B cell (primary cell): Measurements from ENCODE around the gene RHOA. TPM values are rescaled to one million over a fixed set of nuclear protein-coding genes. Genes with fewer than 3 reads are reported as not detected.
A peak's percentile ranks its signal among the peaks of the same experiment; 100 is the strongest.

Experiments used
- ATAC-seq: fragments of 200-7000 bp; cut with Tn5 transposase; one replicate; pipeline ENCODE4 v1.10.0; 2021; ENCODE audit warnings: low read depth, mild to moderate bottlenecking, moderate number of reproducible peaks, moderate library complexity
- CTCF ChIA-PET: fragments of 350-600 bp; sonication (Branson Sonifier 250); formaldehyde crosslinking; loops from one replicate; lab custom pipeline; 2021; ENCODE audit warnings: antibody characterized with exemption, inconsistent platforms; lab: Charles Lee
- POLR2A ChIA-PET: fragments of 350-600 bp; sonication (Branson Sonifier 250); formaldehyde crosslinking; loops from one replicate; lab custom pipeline; 2021; ENCODE audit warnings: antibody characterized with exemption; lab: Charles Lee
- DNase-seq: peaks from one replicate; pipeline ENCODE4 v3.0.0; 2013
- H2AFZ ChIP-seq: 2 replicates; pipeline ENCODE4 v1.6.1; 2012; ENCODE audit warnings: mild to moderate bottlenecking, low read depth, low read length; ENCODE audit not compliant: insufficient read depth, poor library complexity, severe bottlenecking
- H3K27ac ChIP-seq, 2 donors: 1 replicate in 1 of 2; 2 replicates in 1 of 2; pipeline ENCODE4 v1.5.1; 2012 to 2013; ENCODE audit warnings: low read length in 2 of 2, mild to moderate bottlenecking in 2 of 2, moderate library complexity in 1 of 2
- H3K27me3 ChIP-seq, 4 experiments: fragments of 200-600 bp in 1 of 4; sonication (generic) in 1 of 4; replicated peaks in 1 of 4; 1 replicate in 2 of 4; 2 replicates in 2 of 4; pipeline versions ENCODE4 v1.6.1 to v1.7.0; 2013 to 2016; ENCODE audit warnings: low read length in 3 of 4, mild to moderate bottlenecking in 2 of 4, mixed read lengths in 1 of 4, moderate library complexity in 1 of 4; ENCODE audit not compliant: insufficient read depth in 4 of 4, control insufficient read depth in 3 of 4; ENCODE audit errors: control extremely low read depth in 1 of 4
- H3K36me3 ChIP-seq, 2 experiments: replicated peaks in 1 of 2; 1 replicate in 1 of 2; 2 replicates in 1 of 2; pipeline versions ENCODE4 v1.6.1 to v1.7.1; 2013; ENCODE audit warnings: low read length in 1 of 2; ENCODE audit not compliant: insufficient read depth in 2 of 2, control insufficient read depth in 1 of 2; ENCODE audit errors: control extremely low read depth in 1 of 2, extremely low read depth in 1 of 2
- H3K4me1 ChIP-seq, 2 donors: fragments of 200-600 bp in 1 of 2; sonication (generic) in 1 of 2; 1 replicate in 1 of 2; 2 replicates in 1 of 2; pipeline versions ENCODE4 v1.5.1 to v1.6.1; 2013 to 2017; ENCODE audit warnings: low read length in 2 of 2; ENCODE audit not compliant: control insufficient read depth in 2 of 2, insufficient read depth in 2 of 2
- H3K4me2 ChIP-seq: replicated peaks from 2 replicates; pipeline ENCODE3; 2012; ENCODE audit warnings: mild to moderate bottlenecking, low read depth, low read length; ENCODE audit not compliant: poor library complexity, severe bottlenecking
- H3K4me3 ChIP-seq, 5 experiments: fragments of 200-600 bp in 1 of 5; sonication (generic) in 1 of 5; 1 replicate in 3 of 5; 2 replicates in 2 of 5; pipeline versions ENCODE4 v1.5.1 to v1.7.0; 2011 to 2016; ENCODE audit warnings: low read length in 4 of 5, mild to moderate bottlenecking in 4 of 5, low read depth in 2 of 5, control low read depth in 1 of 5, moderate library complexity in 1 of 5; ENCODE audit not compliant: insufficient read depth in 1 of 5; ENCODE audit errors: control extremely low read depth in 1 of 5, extremely low read depth in 1 of 5
- H3K79me2 ChIP-seq: fragments of 200-600 bp; sonication (generic); one replicate; pipeline ENCODE4 v1.6.0; 2016; ENCODE audit warnings: low read length; ENCODE audit not compliant: control insufficient read depth, insufficient read depth
- H3K9ac ChIP-seq: fragments of 200-600 bp; sonication (generic); 2 replicates; pipeline ENCODE4 v1.6.1; 2017; ENCODE audit warnings: mild to moderate bottlenecking, low read length, moderate library complexity
- H3K9me3 ChIP-seq, 3 donors: one replicate each; pipeline versions ENCODE4 v1.6.1 to v1.7.1; 2013; ENCODE audit warnings: low read length in 2 of 3; ENCODE audit not compliant: control insufficient read depth in 2 of 3, insufficient read depth in 1 of 3; ENCODE audit errors: control extremely low read depth in 1 of 3
- H4K20me1 ChIP-seq: 2 replicates; pipeline ENCODE4 v1.6.0; 2012; ENCODE audit warnings: mild to moderate bottlenecking, low read length; ENCODE audit not compliant: insufficient read depth, control insufficient read depth, poor library complexity, severe bottlenecking
- H3K27ac Mint-ChIP-seq: one replicate; pipeline ENCODE4 v1.8.0; 2021; ENCODE audit warnings: mixed read lengths
- H3K27me3 Mint-ChIP-seq: one replicate; pipeline ENCODE4 v1.8.0; 2021; ENCODE audit warnings: mixed read lengths
- H3K4me1 Mint-ChIP-seq: one replicate; pipeline ENCODE4 v1.8.0; 2021; ENCODE audit warnings: mixed read lengths
- H3K4me3 Mint-ChIP-seq: one replicate; pipeline ENCODE4 v1.8.0; 2021; ENCODE audit warnings: mixed read lengths
- H3K9me3 Mint-ChIP-seq: one replicate; pipeline ENCODE4 v1.8.0; 2022; ENCODE audit warnings: mixed read lengths; ENCODE audit not compliant: insufficient read depth
- EZH2 ChIP-seq: IDR thresholded peaks from 2 replicates; pipeline ENCODE4 v1.6.1; 2012; ENCODE audit warnings: borderline replicate concordance, low read depth, mild to moderate bottlenecking, moderate library complexity, low read length; ENCODE audit not compliant: insufficient read depth, poor library complexity, severe bottlenecking
- WGBS: methylation state at CpG from one replicate; pipeline ENCODE4 v1.1.5; 2013; ENCODE audit warnings: missing lambda C conversion rate; ENCODE audit not compliant: insufficient coverage; 5-methylcytosine and 5-hydroxymethylcytosine counted together
- intact Hi-C: fragments of 100-400 bp; cut with micrococcal nuclease; formaldehyde crosslinking; loops from one replicate; pipeline ENCODE4 v1.10.0; 2022
- polyA minus RNA-seq: library from RNA; depleted of rRNA, polyadenylated mRNA; stranded (reverse); fragments of >200 nt; gene quantifications from 2 replicates; pipeline ENCODE4 v1.2.3, GENCODE V29; 2012
- polyA plus RNA-seq: library from polyadenylated mRNA; depleted of rRNA; stranded (reverse); fragments of >200 nt; gene quantifications from 2 replicates; pipeline ENCODE4 v1.2.3, GENCODE V29; 2012
- total RNA-seq, 2 donors: library from RNA; stranded (reverse); fragments of 120-200 nt in 1 of 2; gene quantifications; 1 replicate in 1 of 2; 2 replicates in 1 of 2; pipeline versions ENCODE4 v1.2.3 to v1.2.4, GENCODE V29; 2013 to 2022
- TF ChIP-seq, protein P1 (sequence below): fragments of 200-600 bp; IDR thresholded peaks from one replicate; pipeline ENCODE4 v1.8.0; 2022; ENCODE audit warnings: antibody characterized with exemption, mild to moderate bottlenecking

The RHOA gene
- total RNA-seq (298 and 306 TPM in 2 replicates), polyA plus RNA-seq (244 and 485 TPM in 2 replicates), polyA minus RNA-seq (213 and 299 TPM in 2 replicates)
- 211 TPM for total RNA-seq (2013)

DNA sequence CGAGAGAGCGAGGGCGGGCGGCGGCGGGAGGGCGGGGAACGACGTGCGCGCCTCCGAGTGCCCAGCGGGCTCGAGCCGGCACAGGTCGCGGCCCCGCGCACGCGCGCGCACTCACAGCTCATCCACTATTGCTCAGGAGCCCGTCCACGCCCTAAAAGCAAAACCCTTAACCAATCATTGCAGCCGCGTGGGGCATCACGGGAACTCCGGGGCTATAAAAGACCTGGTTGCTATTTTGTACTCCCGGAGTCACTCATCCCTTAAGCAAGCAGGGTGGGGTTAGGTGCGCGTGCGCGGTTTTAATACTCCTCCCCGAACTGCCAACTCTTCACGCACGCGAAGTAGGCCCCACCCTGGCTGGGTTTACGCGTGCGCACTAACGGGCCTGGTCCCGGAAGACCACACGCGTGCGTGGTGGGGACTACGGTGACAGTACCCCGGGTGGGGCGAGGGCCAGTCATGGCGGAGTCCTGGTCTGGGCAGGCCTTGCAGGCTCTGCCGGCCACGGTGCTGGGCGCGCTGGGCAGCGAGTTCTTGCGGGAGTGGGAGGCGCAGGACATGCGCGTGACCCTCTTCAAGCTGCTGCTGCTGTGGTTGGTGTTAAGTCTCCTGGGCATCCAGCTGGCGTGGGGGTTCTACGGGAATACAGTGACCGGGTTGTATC, at the start of gene RHOA, which contains the start of gene TCTA:
TSS of gene RHOA (minus strand) at position 9 of the 664 bp plus-strand sequence. CDS start 36,387 bp downstream, outside the sequence.
TSS of gene TCTA (plus strand) at position 456 of the 664 bp plus-strand sequence. CDS start at position 460, 4 bp downstream.
- intact Hi-C loops = loop anchor here (1.0 to 5.0 kb wide), 6 partner anchors 17 to 318 kb away; partner anchors contain the start of genes APEH, DAG1, NICN1 and QRICH1
- Histone ChIP-seq H3K4me2 (peak within 1 kb of the TSS; percentile 87), H4K20me1 (peaks cover 45% of the 10 kb centered on the region), H3K4me1 (peaks cover 71 to 83% of the 10 kb centered on the region in 2 donors), H3K27me3 (no peaks in the 10 kb centered on the region), H2AFZ (peak within 1 kb of the TSS; percentile 68), H3K9me3 (no peaks in the 10 kb centered on the region), H3K36me3 (peaks cover 0 to 13% of the 10 kb centered on the region in 2 experiments), H3K79me2 (peaks cover 69% of the 10 kb centered on the region), H3K27ac (peak within 1 kb of the TSS; percentile 90 to 97), H3K4me3 (peak within 1 kb of the TSS; percentile 74 to 96 (median 90)), H3K9ac (peak within 1 kb of the TSS; percentile 95)
- DNase-seq (peak; percentile 100), ATAC-seq (peak; percentile 77)
- no peak for TF ChIP-seq EZH2
- TF ChIP-seq, protein P1, sequence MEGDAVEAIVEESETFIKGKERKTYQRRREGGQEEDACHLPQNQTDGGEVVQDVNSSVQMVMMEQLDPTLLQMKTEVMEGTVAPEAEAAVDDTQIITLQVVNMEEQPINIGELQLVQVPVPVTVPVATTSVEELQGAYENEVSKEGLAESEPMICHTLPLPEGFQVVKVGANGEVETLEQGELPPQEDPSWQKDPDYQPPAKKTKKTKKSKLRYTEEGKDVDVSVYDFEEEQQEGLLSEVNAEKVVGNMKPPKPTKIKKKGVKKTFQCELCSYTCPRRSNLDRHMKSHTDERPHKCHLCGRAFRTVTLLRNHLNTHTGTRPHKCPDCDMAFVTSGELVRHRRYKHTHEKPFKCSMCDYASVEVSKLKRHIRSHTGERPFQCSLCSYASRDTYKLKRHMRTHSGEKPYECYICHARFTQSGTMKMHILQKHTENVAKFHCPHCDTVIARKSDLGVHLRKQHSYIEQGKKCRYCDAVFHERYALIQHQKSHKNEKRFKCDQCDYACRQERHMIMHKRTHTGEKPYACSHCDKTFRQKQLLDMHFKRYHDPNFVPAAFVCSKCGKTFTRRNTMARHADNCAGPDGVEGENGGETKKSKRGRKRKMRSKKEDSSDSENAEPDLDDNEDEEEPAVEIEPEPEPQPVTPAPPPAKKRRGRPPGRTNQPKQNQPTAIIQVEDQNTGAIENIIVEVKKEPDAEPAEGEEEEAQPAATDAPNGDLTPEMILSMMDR = no peak
- POLR2A ChIA-PET = interaction anchor here (0.8 to 3.0 kb wide), 11 partner anchors 16 to 318 kb away, joined by 3 to 45 read pairs (median 6); partner anchors contain the start of genes DAG1, GPX1, NICN1 and QRICH1
- Mint-ChIP-seq H3K4me3 (peak within 1 kb of the TSS; percentile 96), H3K9me3 (no peaks in the 10 kb centered on the region), H3K27me3 (no peaks in the 10 kb centered on the region), H3K27ac (peak within 1 kb of the TSS; percentile 96), H3K4me1 (peaks cover 74% of the 10 kb centered on the region)
- CTCF ChIA-PET = interaction anchor here (1.0 to 3.9 kb wide), 4 partner anchors 37 to 241 kb away, joined by 4 to 23 read pairs (median 10); partner anchors contain the start of genes KLHDC8B and USP4
- WGBS = under 1% methylated on average over 62 of the region's 62 CpGs
